Measurements from ENCODE around the gene CA10.

The CA10 gene

DNA sequence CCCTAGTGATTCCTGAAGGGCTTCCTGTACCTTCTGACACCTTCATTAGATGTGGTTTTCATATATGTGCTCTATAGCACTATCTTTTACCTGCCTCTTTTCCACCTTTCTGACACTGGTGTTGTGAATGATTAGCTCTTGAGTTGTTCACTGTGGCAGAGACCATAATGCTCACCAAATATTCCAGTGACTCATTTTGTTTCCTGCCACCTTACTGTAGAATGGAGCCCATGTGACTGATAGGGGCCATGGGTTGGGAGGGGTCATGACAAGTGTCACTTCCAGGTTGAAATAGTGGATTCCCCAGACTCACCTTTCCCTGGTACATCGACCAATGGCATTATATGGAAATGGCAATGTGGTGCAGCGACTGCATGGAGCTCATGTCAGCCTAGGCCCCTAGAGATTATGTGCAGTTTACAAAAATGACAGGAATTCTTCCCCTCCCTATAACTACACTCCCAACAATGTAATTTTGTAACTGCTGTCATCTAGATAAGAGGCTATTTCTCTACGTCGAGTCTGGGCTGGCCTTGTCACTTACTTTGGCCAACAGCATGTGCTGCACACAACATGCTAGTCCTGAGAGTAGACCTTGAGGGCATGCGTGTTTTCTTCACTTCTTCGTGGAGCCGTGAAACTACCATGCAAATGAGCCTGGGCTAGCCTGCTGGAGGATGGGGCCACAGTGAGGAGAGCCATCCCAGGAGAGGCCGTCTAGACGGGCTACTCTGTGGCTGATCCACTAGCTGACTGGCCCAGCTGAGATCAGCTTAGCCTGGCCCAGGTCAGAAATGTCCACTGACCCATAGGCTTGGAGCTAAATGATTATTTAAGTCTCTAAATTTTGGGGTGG is 409.5 kb downstream of the CA10 start:
- no peak for TF ChIP-seq TAF1 (IDR thresholded peaks at IDR 0.05; ENCODE audit: borderline replicate concordance, insufficient read depth, low read length)
- TF ChIP-seq SIN3A (IDR thresholded peaks at IDR 0.05; ENCODE audit: borderline replicate concordance, insufficient read depth, low read length): no peak
- no peak for TF ChIP-seq POLR2AphosphoS5 (IDR thresholded peaks at IDR 0.05; ENCODE audit: low read depth, low read length)

DNA sequence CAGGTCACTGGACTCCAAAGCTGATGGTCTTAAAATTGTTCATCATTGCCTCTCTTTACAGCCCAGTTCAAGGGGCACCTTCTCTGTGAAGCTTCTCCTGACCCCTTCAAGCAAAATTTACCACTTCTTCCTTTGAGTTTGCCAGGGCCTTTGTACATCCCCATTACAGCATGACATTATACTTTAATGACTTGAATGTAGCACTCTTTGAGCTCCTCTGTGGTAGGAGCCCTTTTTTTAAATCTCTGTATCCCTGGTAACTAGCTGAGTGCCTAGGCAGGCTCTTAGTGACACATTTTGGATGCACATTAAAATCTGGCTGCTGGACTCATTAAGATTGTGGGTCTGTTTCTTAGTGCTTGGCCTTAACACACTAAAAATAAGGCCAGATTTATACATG is 412.1 kb downstream of the CA10 start:
- TF ChIP-seq TAF1 (IDR thresholded peaks at IDR 0.05; ENCODE audit: borderline replicate concordance, insufficient read depth, low read length) (no peak; the same call in 1 of the 2 replicates), SIN3A (IDR thresholded peaks at IDR 0.05; ENCODE audit: borderline replicate concordance, insufficient read depth, low read length) (no peak; the same call in 1 of the 2 replicates), POLR2AphosphoS5 (IDR thresholded peaks at IDR 0.05; ENCODE audit: low read depth, low read length) (no peak), FOXP2 (optimal IDR thresholded peaks at IDR 0.05; ENCODE audit: borderline replicate concordance, extremely low read depth, extremely low read length, insufficient read depth) (no peak)
- TF ChIP-seq, protein P1, sequence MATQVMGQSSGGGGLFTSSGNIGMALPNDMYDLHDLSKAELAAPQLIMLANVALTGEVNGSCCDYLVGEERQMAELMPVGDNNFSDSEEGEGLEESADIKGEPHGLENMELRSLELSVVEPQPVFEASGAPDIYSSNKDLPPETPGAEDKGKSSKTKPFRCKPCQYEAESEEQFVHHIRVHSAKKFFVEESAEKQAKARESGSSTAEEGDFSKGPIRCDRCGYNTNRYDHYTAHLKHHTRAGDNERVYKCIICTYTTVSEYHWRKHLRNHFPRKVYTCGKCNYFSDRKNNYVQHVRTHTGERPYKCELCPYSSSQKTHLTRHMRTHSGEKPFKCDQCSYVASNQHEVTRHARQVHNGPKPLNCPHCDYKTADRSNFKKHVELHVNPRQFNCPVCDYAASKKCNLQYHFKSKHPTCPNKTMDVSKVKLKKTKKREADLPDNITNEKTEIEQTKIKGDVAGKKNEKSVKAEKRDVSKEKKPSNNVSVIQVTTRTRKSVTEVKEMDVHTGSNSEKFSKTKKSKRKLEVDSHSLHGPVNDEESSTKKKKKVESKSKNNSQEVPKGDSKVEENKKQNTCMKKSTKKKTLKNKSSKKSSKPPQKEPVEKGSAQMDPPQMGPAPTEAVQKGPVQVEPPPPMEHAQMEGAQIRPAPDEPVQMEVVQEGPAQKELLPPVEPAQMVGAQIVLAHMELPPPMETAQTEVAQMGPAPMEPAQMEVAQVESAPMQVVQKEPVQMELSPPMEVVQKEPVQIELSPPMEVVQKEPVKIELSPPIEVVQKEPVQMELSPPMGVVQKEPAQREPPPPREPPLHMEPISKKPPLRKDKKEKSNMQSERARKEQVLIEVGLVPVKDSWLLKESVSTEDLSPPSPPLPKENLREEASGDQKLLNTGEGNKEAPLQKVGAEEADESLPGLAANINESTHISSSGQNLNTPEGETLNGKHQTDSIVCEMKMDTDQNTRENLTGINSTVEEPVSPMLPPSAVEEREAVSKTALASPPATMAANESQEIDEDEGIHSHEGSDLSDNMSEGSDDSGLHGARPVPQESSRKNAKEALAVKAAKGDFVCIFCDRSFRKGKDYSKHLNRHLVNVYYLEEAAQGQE (IDR thresholded peaks at IDR 0.05; ENCODE audit: insufficient read depth in 1 of 2, low read depth in 2 of 2, low read length in 2 of 2): no peak

DNA sequence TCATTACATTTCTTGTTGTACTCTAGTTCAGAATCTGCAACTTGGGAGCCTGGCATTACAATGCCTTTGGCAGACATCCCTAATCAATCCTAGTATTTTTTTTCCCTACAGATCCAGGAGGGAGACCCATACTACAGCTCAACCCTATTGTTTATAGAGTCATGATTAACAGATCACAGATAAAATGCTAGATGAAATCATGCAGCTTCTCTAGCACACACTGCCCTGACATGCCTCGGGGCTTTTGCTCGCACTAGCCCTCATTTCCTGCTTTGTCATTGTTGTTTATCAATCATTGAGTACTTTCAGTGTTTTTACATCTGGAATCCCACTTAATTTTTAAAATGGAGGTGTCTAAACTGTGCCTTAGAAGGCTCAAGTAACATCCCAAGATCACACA is 412.5 kb downstream of the CA10 start:
- no peak; the same call in 1 of the 2 replicates for TF ChIP-seq TAF1 (IDR thresholded peaks at IDR 0.05; ENCODE audit: borderline replicate concordance, insufficient read depth, low read length)
- TF ChIP-seq, protein P1 (IDR thresholded peaks at IDR 0.05; ENCODE audit: insufficient read depth in 1 of 2, low read depth in 2 of 2, low read length in 2 of 2): no peak
- TF ChIP-seq SIN3A (IDR thresholded peaks at IDR 0.05; ENCODE audit: borderline replicate concordance, insufficient read depth, low read length): no peak
- no peak for TF ChIP-seq POLR2AphosphoS5 (IDR thresholded peaks at IDR 0.05; ENCODE audit: low read depth, low read length)

DNA sequence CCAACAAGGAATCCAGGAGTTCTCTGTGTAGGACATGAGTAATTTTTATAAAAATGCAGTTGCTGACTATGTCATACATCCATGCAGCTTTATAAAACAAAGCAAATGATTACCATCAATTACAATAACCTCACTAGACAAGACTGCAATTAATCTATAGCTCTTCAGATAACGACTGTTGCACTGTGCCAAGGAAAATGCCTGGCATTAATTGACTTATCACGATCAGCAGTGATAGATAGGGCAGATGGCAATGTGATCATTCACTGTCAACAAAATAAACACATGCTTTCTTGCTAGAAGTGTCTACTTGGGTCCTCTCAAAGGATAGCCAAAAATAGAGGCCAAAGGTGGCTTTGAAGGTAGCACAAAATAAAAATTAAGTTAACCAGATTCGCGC is 415.0 kb downstream of the CA10 start:
- TF ChIP-seq POLR2AphosphoS5 (IDR thresholded peaks at IDR 0.05; ENCODE audit: low read depth, low read length): no peak
- TF ChIP-seq TAF1 (IDR thresholded peaks at IDR 0.05; ENCODE audit: borderline replicate concordance, insufficient read depth, low read length): no peak
- TF ChIP-seq SIN3A (IDR thresholded peaks at IDR 0.05; ENCODE audit: borderline replicate concordance, insufficient read depth, low read length): no peak
- no peak for TF ChIP-seq FOXP2 (optimal IDR thresholded peaks at IDR 0.05; ENCODE audit: borderline replicate concordance, extremely low read depth, extremely low read length, insufficient read depth)
- TF ChIP-seq, protein P1 (IDR thresholded peaks at IDR 0.05; ENCODE audit: insufficient read depth in 1 of 2, low read depth in 2 of 2, low read length in 2 of 2): no peak

DNA sequence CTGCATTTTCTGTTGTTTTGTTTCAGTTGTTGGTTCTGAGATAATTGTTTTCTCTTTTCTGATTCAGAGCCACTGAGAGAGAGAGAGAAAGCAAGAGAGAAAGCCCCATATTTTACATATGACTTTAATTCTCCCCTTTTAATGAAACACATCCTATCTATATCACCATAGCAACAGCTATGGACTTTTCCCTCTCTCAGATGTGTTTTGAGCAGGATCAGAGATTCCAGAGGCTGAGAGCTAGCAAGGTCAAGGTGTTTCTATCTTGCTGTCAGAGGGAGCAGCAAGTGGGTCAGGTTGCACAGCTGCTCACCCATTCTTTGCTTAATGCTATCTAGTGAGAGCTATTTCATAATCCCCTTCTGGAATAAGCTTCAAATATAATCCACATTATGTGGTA is 415.9 kb downstream of the CA10 start:
- no peak for TF ChIP-seq TAF1 (IDR thresholded peaks at IDR 0.05; ENCODE audit: borderline replicate concordance, insufficient read depth, low read length)
- TF ChIP-seq, protein P1 (IDR thresholded peaks at IDR 0.05; ENCODE audit: insufficient read depth in 1 of 2, low read depth in 2 of 2, low read length in 2 of 2): no peak
- TF ChIP-seq FOXP2 (optimal IDR thresholded peaks at IDR 0.05; ENCODE audit: borderline replicate concordance, extremely low read depth, extremely low read length, insufficient read depth): no peak
- TF ChIP-seq POLR2AphosphoS5 (IDR thresholded peaks at IDR 0.05; ENCODE audit: low read depth, low read length): no peak
- TF ChIP-seq SIN3A (IDR thresholded peaks at IDR 0.05; ENCODE audit: borderline replicate concordance, insufficient read depth, low read length): no peak

Data from PFSK-1 (cell line).